Measurements from ENCODE around the gene KIF13A. TPM values are rescaled to one million over a fixed set of nuclear protein-coding genes. Genes with fewer than 3 reads are reported as not detected.
A peak's percentile ranks its signal among the peaks of the same experiment; 100 is the strongest.
"Not testable (repeated sequence)": the region's sequence is repeated elsewhere in the genome, so short reads cannot be mapped to it uniquely, and the experiment has no call there.

The KIF13A gene
- total RNA-seq, 4 donors from 2014 or later: 38.6 to 64.3 (median 43.9) TPM

- no peak for TF ChIP-seq CTCF (IDR thresholded peaks at IDR 0.05)
- ATAC-seq (ENCODE audit: low FRiP score) (no peak), DNase-seq (ENCODE audit: low spot score) (no peak)
Observed at GRCh38 chr6:17890309-17890708, 97.1 kb downstream of the KIF13A start.

DNA sequence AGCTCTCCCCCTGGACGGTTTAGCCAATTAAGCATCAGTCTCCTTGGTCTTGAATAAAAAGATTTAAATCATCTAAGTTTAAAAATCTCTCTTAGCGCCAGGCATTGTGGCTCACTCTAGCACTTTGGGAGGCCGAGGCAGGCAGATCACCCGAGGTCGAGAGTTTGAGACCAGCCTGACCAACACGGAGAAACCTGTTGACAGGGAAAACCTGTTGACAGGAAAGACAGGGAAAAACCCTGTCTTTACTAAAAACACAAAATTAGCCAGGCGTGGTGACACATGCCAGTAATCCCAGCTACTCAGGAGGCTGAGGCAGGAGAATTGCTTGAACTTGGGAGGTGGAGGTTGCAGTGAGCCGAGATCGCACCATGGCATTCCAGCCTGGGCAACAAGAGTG, 97.7 kb downstream of the KIF13A start:
- ATAC-seq (ENCODE audit: low FRiP score); DNase-seq (ENCODE audit: low spot score): not testable (repeated sequence)

DNA sequence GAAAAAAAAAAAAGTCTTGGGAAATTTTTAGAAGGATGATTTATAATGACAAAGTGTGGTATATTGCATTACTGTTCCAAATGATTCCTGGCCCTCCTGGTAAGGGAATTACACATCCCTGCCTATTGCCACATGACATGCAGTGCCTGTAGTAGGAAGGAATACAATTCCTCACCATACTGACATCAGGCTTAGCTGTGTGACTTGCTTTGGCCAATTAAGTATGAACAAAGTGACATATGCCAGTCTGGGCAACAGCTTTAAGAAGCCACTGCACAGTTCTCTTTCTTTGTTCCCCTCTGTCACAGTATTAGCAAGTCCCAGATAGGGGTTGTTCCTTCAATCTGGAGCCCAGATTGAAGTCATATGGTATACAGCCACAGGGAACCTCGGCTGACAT, 100.5 kb downstream of the KIF13A start:
- peak; percentile 51 for ATAC-seq (ENCODE audit: low FRiP score)
- TF ChIP-seq CTCF (IDR thresholded peaks at IDR 0.05): no peak

GRCh38 chr6:17885889-17886576, 101.4 kb downstream of the KIF13A start:
- DNase-seq (ENCODE audit: low spot score) (no peak), ATAC-seq (ENCODE audit: low FRiP score) (peak; percentile 34)
- TF ChIP-seq CTCF (IDR thresholded peaks at IDR 0.05): no peak

More for the DNA sequence above, 100.5 kb downstream of the KIF13A start:
- DNase-seq (ENCODE audit: low spot score): no peak

GRCh38 chr6:17884498-17885478, 102.6 kb downstream of the KIF13A start:
- TF ChIP-seq CTCF (IDR thresholded peaks at IDR 0.05): no peak
- DNase-seq (ENCODE audit: low spot score): no peak
- no peak for ATAC-seq (ENCODE audit: low FRiP score)

GRCh38 chr6:17883665-17884497, 103.6 kb downstream of the KIF13A start:
- TF ChIP-seq CTCF (IDR thresholded peaks at IDR 0.05): no peak
- no peak for DNase-seq (ENCODE audit: low spot score)
- no peak for ATAC-seq (ENCODE audit: low FRiP score)
